ENCODE data around the gene EXOSC7.
"Not testable (repeated sequence)": the region's sequence is repeated elsewhere in the genome, so short reads cannot be mapped to it uniquely, and the experiment has no call there.

The EXOSC7 gene

GRCh38 chr3:45026038-45026437 is 50.0 kb downstream of the EXOSC7 start, which contains the start of gene CLEC3B:
TSS of gene CLEC3B (plus strand) at chr3:45026303. CDS start at chr3:45026363, 60 bp downstream.
- DNase-seq = no peak

GRCh38 chr3:45026957-45027356 is 50.9 kb downstream of the EXOSC7 start:
- DNase-seq = no peak

GRCh38 chr3:45027441-45027840 is 51.4 kb downstream of the EXOSC7 start:
- DNase-seq = no peak

- no peak for DNase-seq
These were observed 53.2 kb downstream of the EXOSC7 start for GRCh38 chr3:45029216-45029615.

- DNase-seq = no peak
These were observed 53.6 kb downstream of the EXOSC7 start for GRCh38 chr3:45029661-45030060.

GRCh38 chr3:45031531-45031930 is 55.5 kb downstream of the EXOSC7 start:
- no peak for DNase-seq

- no peak for DNase-seq
These were observed 56.1 kb downstream of the EXOSC7 start for GRCh38 chr3:45032113-45032512.

- no peak for DNase-seq
These were observed 57.7 kb downstream of the EXOSC7 start for GRCh38 chr3:45033791-45034190.

- DNase-seq = peak; percentile 70 to 77
These were observed 58.7 kb downstream of the EXOSC7 start for GRCh38 chr3:45034612-45035252.

GRCh38 chr3:45035441-45036301 is 59.6 kb downstream of the EXOSC7 start:
- DNase-seq = no peak

- peak; percentile 89 to 99 for DNase-seq
These were observed 61.8 kb downstream of the EXOSC7 start for GRCh38 chr3:45037720-45038455.

- DNase-seq = no peak
These were observed 65.6 kb downstream of the EXOSC7 start for GRCh38 chr3:45041666-45042065.

- DNase-seq = no peak
These were observed 66.1 kb downstream of the EXOSC7 start for GRCh38 chr3:45042162-45042561.

- DNase-seq = peak; percentile 78 to 83
These were observed 67.8 kb downstream of the EXOSC7 start for GRCh38 chr3:45043728-45044299.

GRCh38 chr3:45048244-45048643 is 72.2 kb downstream of the EXOSC7 start:
- DNase-seq = no peak

GRCh38 chr3:45049807-45050206 is 73.8 kb downstream of the EXOSC7 start:
- DNase-seq = no peak

GRCh38 chr3:45051685-45052084 is 75.6 kb downstream of the EXOSC7 start:
- DNase-seq = no peak

GRCh38 chr3:45053805-45054195 is 77.8 kb downstream of the EXOSC7 start:
- not testable (repeated sequence) for DNase-seq

- DNase-seq = peak in 1 of 2 donors; percentile 47
These were observed 78.3 kb downstream of the EXOSC7 start for GRCh38 chr3:45054196-45054857.

- peak; percentile 88 to 94 for DNase-seq
These were observed 79.0 kb downstream of the EXOSC7 start for GRCh38 chr3:45055032-45055410.

GRCh38 chr3:45055411-45056143 is 79.5 kb downstream of the EXOSC7 start:
- DNase-seq = peak; percentile 51 to 68

Measured in inflammatory macrophage treated with lipopolysaccharide for 1 hour (primary cell).